ENCODE measurements around the gene MSL2. TPM values are rescaled to one million over a fixed set of nuclear protein-coding genes. Genes with fewer than 3 reads are reported as not detected.

Gene MSL2
- total RNA-seq, 4 donors from 2014 or later = 25.4 to 71.1 (median 44.0) TPM

- H3K4me3 ChIP-seq = no peak overlapping the region
- WGBS = 91% methylated on average over 1 of the region's 1 CpG
- no peaks in the 10 kb centered on the region for H3K27me3 ChIP-seq
- H3K4me1 ChIP-seq = no peaks in the 10 kb centered on the region
- TF ChIP-seq EP300 (IDR thresholded peaks at IDR 0.05) (no peak), CTCF (IDR thresholded peaks at IDR 0.05) (no peak), POLR2AphosphoS5 (IDR thresholded peaks at IDR 0.05) (no peak), POLR2A (IDR thresholded peaks at IDR 0.05) (no peak)
- no peak for DNase-seq (ENCODE audit: low spot score in 2 of 2)
- H3K9me3 ChIP-seq = no peaks in the 10 kb centered on the region
- H3K27ac ChIP-seq = no peak overlapping the region
- H3K36me3 ChIP-seq = peaks cover 43% of the 10 kb centered on the region
Measured at GRCh38 chr3:136109499-136109898, 86.6 kb downstream of the MSL2 start.

GRCh38 chr3:136106101-136106500, 90.0 kb downstream of the MSL2 start:
- H3K27ac ChIP-seq = no peak overlapping the region
- H3K4me3 ChIP-seq = no peak overlapping the region
- no peaks in the 10 kb centered on the region for H3K27me3 ChIP-seq
- no peak for DNase-seq (ENCODE audit: low spot score in 2 of 2)
- TF ChIP-seq EP300 (IDR thresholded peaks at IDR 0.05) = no peak
- TF ChIP-seq POLR2A (IDR thresholded peaks at IDR 0.05) = no peak
- no peak for TF ChIP-seq CTCF (IDR thresholded peaks at IDR 0.05)
- no peak for TF ChIP-seq POLR2AphosphoS5 (IDR thresholded peaks at IDR 0.05)
- peaks cover 42% of the 10 kb centered on the region for H3K36me3 ChIP-seq
- no peaks in the 10 kb centered on the region for H3K9me3 ChIP-seq
- WGBS = 96% methylated on average over 6 of the region's 6 CpGs
- no peaks in the 10 kb centered on the region for H3K4me1 ChIP-seq

GRCh38 chr3:136105044-136105443, 91.1 kb downstream of the MSL2 start:
- WGBS = 90% methylated on average over 4 of the region's 4 CpGs

More at GRCh38 chr3:136105044-136105443, 91.1 kb downstream of the MSL2 start:
- Histone ChIP-seq H3K27me3 (no peaks in the 10 kb centered on the region), H3K9me3 (no peaks in the 10 kb centered on the region), H3K36me3 (peaks cover 42% of the 10 kb centered on the region), H3K4me1 (no peaks in the 10 kb centered on the region), H3K4me3 (no peak overlapping the region), H3K27ac (no peak overlapping the region)
- no peak for TF ChIP-seq POLR2A (IDR thresholded peaks at IDR 0.05)
- TF ChIP-seq EP300 (IDR thresholded peaks at IDR 0.05) = no peak
- TF ChIP-seq POLR2AphosphoS5 (IDR thresholded peaks at IDR 0.05) = no peak
- TF ChIP-seq CTCF (IDR thresholded peaks at IDR 0.05) = no peak
- no peak for DNase-seq (ENCODE audit: low spot score in 2 of 2)

Other genes starting within 250 kb of the MSL2 start
- gene PPP2R3A, start 230.6 kb downstream of the MSL2 start, total RNA-seq = 10 to 100 TPM; 51.2 to 71.7 (median 52.9) TPM
- 10 to 100 TPM; 23.0 to 34.7 (median 28.6) TPM for gene PCCB, start 54.0 kb upstream of the MSL2 start, total RNA-seq

Measured in suprapubic skin (tissue), 4 donors.